Natural killer cell (primary cell): Measurements from ENCODE around the gene MGMT. TPM values are rescaled to one million over a fixed set of nuclear protein-coding genes. Genes with fewer than 3 reads are reported as not detected.
A peak's percentile ranks its signal among the peaks of the same experiment; 100 is the strongest.

ENCODE experiments used
- ATAC-seq, 3 donors: fragments of 150-1000 bp in 2 of 3; fragments of 200-7000 bp in 1 of 3; cut with Tn5 transposase; 1 replicate in 1 of 3; 2 replicates in 2 of 3; pipeline ENCODE4 v1.10.0; 2021; ENCODE audit warnings: mild to moderate bottlenecking in 2 of 3, moderate library complexity in 2 of 3
- DNase-seq, 2 donors: peaks; one replicate each; pipeline versions ENCODE4 v3.0.0 to v3.0.0-alpha.2; 2013 to 2021; ENCODE audit warnings: mixed read lengths in 1 of 2
- H3K27ac ChIP-seq: one replicate; pipeline ENCODE4 v1.5.1; 2013; ENCODE audit warnings: mild to moderate bottlenecking, low read length
- H3K27me3 ChIP-seq: one replicate; pipeline ENCODE4 v1.6.1; 2013; ENCODE audit warnings: low read length; ENCODE audit not compliant: control insufficient read depth, insufficient read depth
- H3K36me3 ChIP-seq: one replicate; pipeline ENCODE4 v1.6.1; 2013; ENCODE audit warnings: low read length; ENCODE audit not compliant: control insufficient read depth, insufficient read depth
- H3K4me1 ChIP-seq: one replicate; pipeline ENCODE4 v1.6.1; 2013; ENCODE audit warnings: low read length; ENCODE audit not compliant: control insufficient read depth, insufficient read depth
- H3K4me3 ChIP-seq: one replicate; pipeline ENCODE4 v1.5.1; 2013; ENCODE audit warnings: low read length
- H3K9me3 ChIP-seq: one replicate; pipeline ENCODE4 v1.6.1; 2013; ENCODE audit warnings: low read length; ENCODE audit not compliant: control insufficient read depth, insufficient read depth
- H3K27ac Mint-ChIP-seq, 2 donors: one replicate each; pipeline ENCODE4 v1.8.0; 2022; ENCODE audit warnings: mild to moderate bottlenecking in 2 of 2, mixed read lengths in 2 of 2, moderate library complexity in 1 of 2
- H3K27me3 Mint-ChIP-seq, 2 donors: one replicate each; pipeline ENCODE4 v1.8.0; 2022; ENCODE audit warnings: low read depth in 2 of 2, mixed read lengths in 2 of 2
- H3K36me3 Mint-ChIP-seq: one replicate; pipeline ENCODE4 v1.8.0; 2022; ENCODE audit warnings: mixed read lengths
- H3K4me1 Mint-ChIP-seq, 2 donors: one replicate each; pipeline ENCODE4 v1.8.0; 2022; ENCODE audit warnings: mixed read lengths in 2 of 2
- H3K4me3 Mint-ChIP-seq: one replicate; pipeline ENCODE4 v1.8.0; 2022; ENCODE audit warnings: mild to moderate bottlenecking, moderate library complexity, mixed read lengths
- H3K9me3 Mint-ChIP-seq, 2 donors: one replicate each; pipeline ENCODE4 v1.8.0; 2022; ENCODE audit warnings: mixed read lengths in 2 of 2
- WGBS: methylation state at CpG from one replicate; pipeline ENCODE4 v1.1.7; 2013; ENCODE audit warnings: missing lambda C conversion rate; ENCODE audit not compliant: insufficient coverage; 5-methylcytosine and 5-hydroxymethylcytosine counted together
- intact Hi-C: fragments of 100-400 bp; cut with micrococcal nuclease; formaldehyde crosslinking; loops from one replicate; pipeline ENCODE4 v1.14.2; 2022
- total RNA-seq, 4 donors: library from RNA; stranded (reverse); fragments of 120-200 nt in 1 of 4; gene quantifications; one replicate each; pipeline versions ENCODE4 v1.2.3 to v1.2.4, GENCODE V29; 2013 to 2022
- TF ChIP-seq, protein P1 (sequence below): fragments of 200-600 bp; IDR thresholded peaks from one replicate; pipeline ENCODE4 v1.8.0; 2022; ENCODE audit warnings: antibody characterized with exemption

MGMT gene
- total RNA-seq, 3 donors from 2014 or later (not counting 1 experiment from before 2014, with no cell fraction given): 16.5 to 19.7 (median 18.8) TPM

DNA sequence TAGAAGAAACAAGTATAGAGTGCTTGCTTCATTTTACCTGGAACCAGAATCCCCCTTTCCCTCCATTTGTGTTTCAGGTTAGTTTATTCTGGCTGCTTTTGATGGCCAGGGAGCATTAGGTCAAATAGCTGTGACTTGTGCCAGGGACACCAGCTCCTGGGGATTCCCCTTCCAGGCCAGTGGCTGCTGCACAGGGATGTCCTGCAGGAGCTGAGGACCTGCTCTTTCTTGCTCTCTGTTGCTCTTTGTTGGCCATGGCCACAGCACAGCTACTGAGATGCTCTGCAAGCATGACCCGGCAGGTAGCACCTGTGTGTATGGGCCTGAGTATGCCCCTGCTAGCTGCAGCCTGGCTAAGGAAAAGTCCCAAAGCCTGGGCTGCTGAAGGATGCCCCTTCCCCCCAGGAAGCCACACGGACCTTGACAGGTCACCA is 288.1 kb downstream of the MGMT start:
- H3K4me3 ChIP-seq: no peak overlapping the region
- H3K27me3 Mint-ChIP-seq: no peaks in the 10 kb centered on the region
- no peak overlapping the region for H3K4me3 Mint-ChIP-seq
- H3K27me3 ChIP-seq: no peaks in the 10 kb centered on the region
- WGBS: 91% methylated on average over 2 of the region's 2 CpGs
- peaks cover 16 to 20% of the 10 kb centered on the region in 2 donors for H3K4me1 Mint-ChIP-seq
- intact Hi-C loops: no loop called here
- H3K9me3 ChIP-seq: peaks cover 11% of the 10 kb centered on the region
- no peak overlapping the region for H3K27ac Mint-ChIP-seq
- no peaks in the 10 kb centered on the region for H3K4me1 ChIP-seq
- DNase-seq: peak in 1 of 2 donors; percentile 1
- peaks cover 3% of the 10 kb centered on the region for H3K36me3 ChIP-seq
- TF ChIP-seq, protein P1, sequence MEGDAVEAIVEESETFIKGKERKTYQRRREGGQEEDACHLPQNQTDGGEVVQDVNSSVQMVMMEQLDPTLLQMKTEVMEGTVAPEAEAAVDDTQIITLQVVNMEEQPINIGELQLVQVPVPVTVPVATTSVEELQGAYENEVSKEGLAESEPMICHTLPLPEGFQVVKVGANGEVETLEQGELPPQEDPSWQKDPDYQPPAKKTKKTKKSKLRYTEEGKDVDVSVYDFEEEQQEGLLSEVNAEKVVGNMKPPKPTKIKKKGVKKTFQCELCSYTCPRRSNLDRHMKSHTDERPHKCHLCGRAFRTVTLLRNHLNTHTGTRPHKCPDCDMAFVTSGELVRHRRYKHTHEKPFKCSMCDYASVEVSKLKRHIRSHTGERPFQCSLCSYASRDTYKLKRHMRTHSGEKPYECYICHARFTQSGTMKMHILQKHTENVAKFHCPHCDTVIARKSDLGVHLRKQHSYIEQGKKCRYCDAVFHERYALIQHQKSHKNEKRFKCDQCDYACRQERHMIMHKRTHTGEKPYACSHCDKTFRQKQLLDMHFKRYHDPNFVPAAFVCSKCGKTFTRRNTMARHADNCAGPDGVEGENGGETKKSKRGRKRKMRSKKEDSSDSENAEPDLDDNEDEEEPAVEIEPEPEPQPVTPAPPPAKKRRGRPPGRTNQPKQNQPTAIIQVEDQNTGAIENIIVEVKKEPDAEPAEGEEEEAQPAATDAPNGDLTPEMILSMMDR: no peak
- peaks cover 4 to 5% of the 10 kb centered on the region in 2 donors for H3K9me3 Mint-ChIP-seq
- H3K27ac ChIP-seq: no peak overlapping the region
- no peak for ATAC-seq
- peaks cover 30% of the 10 kb centered on the region for H3K36me3 Mint-ChIP-seq

DNA sequence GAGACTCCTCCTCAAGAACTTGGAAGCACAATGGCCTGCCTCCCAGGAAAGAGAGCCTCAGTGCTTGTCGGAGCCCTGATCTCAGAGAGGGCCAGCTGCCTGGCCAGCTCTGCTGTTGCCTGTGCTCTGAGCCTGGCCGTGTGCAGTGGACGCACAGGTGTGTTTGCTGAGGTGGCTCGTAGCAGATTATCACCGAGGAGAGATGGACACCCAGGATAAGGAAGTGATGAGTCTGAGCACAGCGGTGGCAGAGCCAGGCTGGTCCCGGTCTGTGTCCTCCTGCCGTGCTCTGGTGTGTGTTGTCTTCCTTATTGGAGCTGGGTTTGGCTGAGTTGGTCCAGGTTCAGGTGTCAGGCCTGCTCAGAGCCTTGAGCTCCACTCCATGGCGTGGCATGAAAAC is 288.6 kb downstream of the MGMT start:
- Histone ChIP-seq H3K9me3 (peaks cover 11% of the 10 kb centered on the region), H3K27me3 (no peaks in the 10 kb centered on the region), H3K4me1 (no peaks in the 10 kb centered on the region), H3K4me3 (no peak overlapping the region), H3K36me3 (peaks cover 3% of the 10 kb centered on the region), H3K27ac (no peak overlapping the region)
- no peak for ATAC-seq
- H3K27ac Mint-ChIP-seq: no peak overlapping the region
- peak in 1 of 2 donors; percentile 4 for DNase-seq
- 92% methylated on average over 9 of the region's 9 CpGs for WGBS
- H3K4me1 Mint-ChIP-seq: peaks cover 16 to 20% of the 10 kb centered on the region in 2 donors
- TF ChIP-seq, protein P1: no peak
- H3K9me3 Mint-ChIP-seq: peaks cover 4 to 5% of the 10 kb centered on the region in 2 donors
- peaks cover 27% of the 10 kb centered on the region for H3K36me3 Mint-ChIP-seq
- H3K27me3 Mint-ChIP-seq: no peaks in the 10 kb centered on the region
- intact Hi-C loops: no loop called here
- no peak overlapping the region for H3K4me3 Mint-ChIP-seq

DNA sequence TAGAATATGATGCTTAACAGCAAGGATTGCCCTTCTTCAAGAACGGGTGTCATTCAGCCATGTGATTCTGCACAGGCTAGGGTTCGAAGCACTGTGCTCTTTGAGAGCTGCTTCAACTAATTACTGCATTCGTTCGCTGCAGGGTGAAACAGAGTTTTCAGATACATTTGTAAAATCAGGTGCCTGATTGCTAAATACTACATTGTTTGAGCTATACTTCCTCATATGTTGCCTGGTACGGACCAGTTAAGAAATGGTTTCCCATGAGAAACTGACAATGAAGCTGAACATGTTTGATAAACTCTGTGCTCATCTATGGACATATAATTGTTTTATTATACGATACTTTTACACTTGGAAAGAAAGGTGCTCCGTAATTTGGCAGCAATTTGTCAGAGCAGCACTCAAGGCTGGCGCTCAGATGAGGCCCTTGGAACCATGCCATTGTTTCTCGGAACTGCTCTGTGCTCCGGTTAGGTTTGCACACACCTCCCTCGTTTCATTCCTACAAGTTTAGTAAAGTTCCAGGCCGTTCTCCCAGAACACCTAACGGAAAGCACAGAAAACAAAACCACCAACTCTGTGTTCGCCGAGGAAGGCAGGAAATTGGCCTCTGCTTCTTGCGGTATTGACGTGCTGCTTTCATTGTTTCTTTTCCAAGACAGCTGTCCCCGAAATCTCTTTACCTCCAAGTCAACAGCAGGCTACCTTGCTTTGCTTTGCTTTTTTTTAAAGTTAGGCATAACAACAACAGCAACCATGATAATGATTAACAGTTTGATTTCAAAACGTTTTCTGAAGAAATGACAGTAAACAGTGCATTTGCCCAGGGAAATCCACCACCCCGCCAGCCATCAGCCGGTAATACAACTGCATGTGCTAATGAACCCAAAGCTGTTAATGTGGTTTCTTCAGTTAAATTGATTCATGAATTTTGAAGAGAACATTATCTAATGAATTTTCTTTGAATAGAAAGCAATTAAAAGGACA is 290.2 kb downstream of the MGMT start:
- Mint-ChIP-seq H3K27me3 (no peaks in the 10 kb centered on the region), H3K4me1 (peaks cover 16 to 20% of the 10 kb centered on the region in 2 donors), H3K4me3 (peak overlapping the region; percentile 69), H3K36me3 (peaks cover 20% of the 10 kb centered on the region), H3K9me3 (peaks cover 3 to 5% of the 10 kb centered on the region in 2 donors), H3K27ac (peak overlapping the region in 1 of 2 donors; percentile 56)
- H3K4me1 ChIP-seq: no peaks in the 10 kb centered on the region
- H3K27ac ChIP-seq: no peak overlapping the region
- H3K27me3 ChIP-seq: no peaks in the 10 kb centered on the region
- H3K36me3 ChIP-seq: peaks cover 3% of the 10 kb centered on the region
- 32% methylated on average over 21 of the region's 21 CpGs for WGBS
- intact Hi-C loops: no loop called here
- no peak for DNase-seq
- H3K9me3 ChIP-seq: peaks cover 11% of the 10 kb centered on the region
- no peak overlapping the region for H3K4me3 ChIP-seq
- TF ChIP-seq, protein P1: no peak
- peak in 1 of 3 donors; percentile 20 for ATAC-seq
